CD4-positive, alpha-beta T cell treated with Interleukin-1 beta for 1 hour (primary cell): ENCODE measurements around the gene CAPN14.
"Not testable (repeated sequence)": the region's sequence is repeated elsewhere in the genome, so short reads cannot be mapped to it uniquely, and the experiment has no call there.

ENCODE experiments used
- DNase-seq, 2 donors: peaks; one replicate each; pipeline ENCODE4 v3.0.0-alpha.2; 2020 to 2022

The CAPN14 gene

GRCh38 chr2:31192396-31192795 lies 24.9 kb downstream of the CAPN14 start:
- no peak for DNase-seq

GRCh38 chr2:31191931-31192330 lies 25.4 kb downstream of the CAPN14 start:
- DNase-seq: no peak

- DNase-seq: no peak
Measured at GRCh38 chr2:31190188-31190587, 27.1 kb downstream of the CAPN14 start.

DNA sequence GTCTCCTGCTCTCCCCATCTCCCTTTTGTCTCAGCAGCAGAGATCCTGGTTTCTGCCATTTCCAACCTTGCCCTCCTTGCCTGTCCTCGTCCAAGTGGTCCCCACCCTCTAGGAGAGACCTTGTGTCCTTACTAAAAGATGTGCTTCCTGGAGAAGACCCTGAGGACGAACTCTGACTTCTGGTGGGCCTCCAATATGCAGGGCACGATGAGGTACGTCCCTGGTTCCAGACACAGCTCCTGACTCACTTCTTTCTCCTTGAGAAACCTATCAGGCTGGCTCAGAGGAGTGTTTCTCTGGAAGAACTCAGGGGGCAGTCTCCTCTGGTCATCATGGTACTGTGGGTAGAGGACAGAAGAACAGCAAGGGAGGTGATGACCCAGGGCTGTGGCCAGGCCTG lies 28.2 kb downstream of the CAPN14 start:
- DNase-seq: no peak

- DNase-seq: no peak
Measured at GRCh38 chr2:31188131-31188530, 29.2 kb downstream of the CAPN14 start.

GRCh38 chr2:31187166-31187565 lies 30.1 kb downstream of the CAPN14 start:
- no peak for DNase-seq

GRCh38 chr2:31183973-31184372 lies 33.3 kb downstream of the CAPN14 start:
- DNase-seq: not testable (repeated sequence)

DNA sequence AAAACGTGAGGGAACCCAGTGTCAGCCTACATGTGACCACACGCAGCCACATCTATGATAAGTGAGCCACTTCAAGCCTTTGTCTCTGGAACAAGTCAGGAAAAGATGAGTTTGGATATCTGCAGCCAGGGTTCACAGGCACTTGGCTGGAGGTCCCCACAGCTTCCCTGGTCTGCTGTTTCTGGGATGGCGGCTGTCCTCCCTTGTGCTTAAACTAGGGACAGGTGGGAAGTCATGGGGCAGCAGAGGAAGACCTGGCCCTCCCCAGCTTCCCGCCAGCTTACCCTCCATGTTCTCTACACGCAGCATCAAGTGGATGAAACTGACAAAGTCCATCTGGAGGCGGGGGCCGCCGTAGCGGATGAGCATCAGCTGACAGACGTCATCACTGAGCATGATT lies 40.6 kb downstream of the CAPN14 start:
- no peak for DNase-seq

DNA sequence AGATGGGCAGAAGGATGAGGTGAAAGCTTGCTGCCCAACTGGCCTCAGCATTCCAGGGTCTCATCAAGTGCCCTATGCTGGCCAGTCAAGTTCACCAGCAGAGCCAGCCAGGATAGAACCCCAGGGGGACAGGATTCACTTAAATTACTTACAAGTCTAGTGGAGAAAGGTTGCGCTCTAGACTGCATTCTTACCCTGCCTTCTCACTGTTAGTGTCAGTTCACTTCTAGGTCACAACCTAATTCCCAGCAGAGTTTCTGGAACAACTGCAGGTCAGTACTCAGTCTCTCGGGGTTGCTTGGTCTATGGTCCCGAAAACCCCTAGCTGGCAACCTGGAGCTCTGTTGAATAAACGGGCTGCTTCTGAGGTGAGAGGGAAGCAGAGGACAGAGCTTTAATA lies 46.2 kb downstream of the CAPN14 start:
- DNase-seq: no peak

DNA sequence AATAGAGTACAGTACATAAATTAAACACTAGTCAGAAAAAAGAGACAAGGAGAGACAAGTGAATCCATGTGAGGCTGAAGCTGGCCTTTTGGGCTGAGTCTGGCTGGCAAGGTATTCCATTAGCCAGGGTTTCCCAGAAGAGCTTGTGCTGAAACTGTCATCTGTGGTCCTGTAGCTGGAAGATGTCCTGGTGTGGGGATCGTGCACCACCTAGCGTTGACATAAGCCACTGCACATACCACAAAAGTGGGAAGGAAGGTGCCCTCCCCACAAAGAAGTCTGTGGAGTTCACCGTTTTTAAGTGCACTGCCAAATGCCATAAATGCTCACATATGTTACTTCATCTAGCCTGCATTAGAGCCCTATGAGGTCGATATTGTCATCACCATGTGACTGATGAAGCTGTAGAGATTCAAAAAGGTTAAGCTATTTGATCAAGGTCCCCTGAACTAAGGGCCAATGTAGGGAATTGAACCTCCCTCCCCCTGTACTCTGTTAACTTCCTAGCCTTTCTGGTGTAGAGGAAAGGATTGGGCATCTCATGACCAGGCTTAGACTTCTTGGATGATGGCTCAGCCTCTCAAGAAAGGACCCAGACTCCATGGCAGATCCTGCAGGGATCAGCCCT lies 47.1 kb downstream of the CAPN14 start:
- peak; percentile 47 to 49 for DNase-seq

- no peak for DNase-seq
Measured at GRCh38 chr2:31168291-31168690, 49.0 kb downstream of the CAPN14 start.

DNA sequence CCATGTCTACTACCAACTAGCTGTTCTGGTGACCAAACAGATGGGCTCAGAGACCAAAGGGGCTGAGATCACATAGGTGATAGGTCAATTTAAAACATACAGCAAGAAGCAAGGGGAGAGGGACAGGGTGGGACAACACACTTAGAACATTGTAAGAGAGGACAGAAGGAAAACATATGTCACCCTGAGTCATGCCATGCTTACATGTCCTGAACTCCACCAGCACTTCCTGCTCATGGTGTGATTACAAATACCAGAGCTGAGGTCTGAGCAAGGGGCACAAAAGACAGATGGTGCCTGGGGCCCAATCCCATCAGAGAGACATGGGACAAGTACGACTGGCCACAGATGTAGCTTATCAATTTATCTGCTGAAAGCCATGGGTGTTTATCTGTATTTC lies 50.4 kb downstream of the CAPN14 start:
- no peak for DNase-seq

DNA sequence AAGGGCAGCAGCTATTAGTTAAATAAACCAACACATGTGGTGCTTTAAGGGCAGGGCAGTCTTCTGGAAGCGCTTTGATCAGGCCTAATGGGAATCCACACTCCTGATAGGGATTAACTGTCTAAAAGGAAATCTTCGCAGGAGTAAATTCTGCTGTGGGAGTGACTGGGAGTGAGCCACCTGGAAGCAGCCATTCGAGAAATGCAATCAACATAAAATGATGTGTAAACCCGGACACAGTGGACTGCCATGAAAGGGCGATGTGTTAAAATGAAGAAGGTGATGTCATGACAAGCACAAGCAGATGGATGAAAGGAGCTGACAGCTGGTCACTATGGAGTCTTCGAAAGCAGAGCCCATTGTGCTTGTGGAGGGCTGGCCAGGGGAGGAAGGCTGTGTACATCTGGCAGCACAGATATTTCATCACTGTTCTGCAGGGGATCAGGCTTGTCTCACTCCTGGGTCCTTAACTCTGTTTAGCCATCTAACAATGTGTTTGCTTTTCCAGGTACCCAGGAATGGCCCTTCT lies 54.2 kb downstream of the CAPN14 start:
- DNase-seq: no peak

- no peak for DNase-seq
Measured at GRCh38 chr2:31161637-31162036, 55.7 kb downstream of the CAPN14 start.

- DNase-seq: no peak
Measured at GRCh38 chr2:31151501-31151900, 65.8 kb downstream of the CAPN14 start.

DNA sequence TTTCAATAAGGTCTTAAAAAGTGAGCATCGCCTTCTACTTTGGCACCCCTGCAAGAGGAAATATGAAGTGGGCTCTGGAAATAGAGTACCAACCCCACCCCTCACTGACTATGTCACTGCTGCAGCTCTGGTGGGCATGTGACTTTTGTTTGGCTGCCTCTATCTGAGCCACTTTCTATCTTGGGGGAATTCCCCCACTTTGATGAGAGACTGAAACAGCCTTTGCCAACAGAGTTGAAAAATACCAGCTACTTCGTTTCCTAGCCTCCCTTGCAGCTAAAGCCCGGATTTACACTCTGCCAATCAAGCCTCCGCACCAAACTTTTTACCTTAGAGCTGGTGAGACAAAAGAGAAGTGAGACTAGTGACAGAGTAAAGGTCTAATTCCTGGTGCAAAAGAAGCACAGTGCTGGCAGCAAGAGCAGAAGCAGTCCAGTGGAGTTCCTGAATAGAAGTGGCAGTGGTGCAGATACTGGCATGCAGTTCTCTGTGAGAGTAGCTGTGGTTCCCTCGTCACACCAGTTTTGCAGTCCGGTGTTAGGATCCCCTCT lies 67.1 kb downstream of the CAPN14 start:
- no peak for DNase-seq

- no peak for DNase-seq
Measured at GRCh38 chr2:31148514-31148913, 68.8 kb downstream of the CAPN14 start.

DNA sequence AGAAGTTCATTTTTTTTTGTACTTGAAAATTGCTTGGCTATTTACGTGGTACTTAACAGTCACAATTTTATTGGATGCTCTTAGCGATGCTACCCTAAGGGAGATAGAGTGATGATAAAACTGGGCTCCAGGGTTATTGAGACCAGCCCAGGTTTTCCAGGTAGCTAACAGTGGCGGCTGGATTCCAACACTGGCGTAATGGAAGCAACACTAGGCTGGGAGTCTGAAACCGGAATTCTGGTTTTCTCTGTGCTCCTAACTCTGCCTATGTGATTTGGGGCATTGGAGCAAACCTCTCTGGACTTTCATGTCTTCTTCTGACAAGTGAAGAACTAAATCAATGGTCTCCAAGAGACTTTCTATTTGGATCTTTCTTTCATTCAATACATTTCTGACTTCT lies 69.7 kb downstream of the CAPN14 start:
- no peak for DNase-seq

DNA sequence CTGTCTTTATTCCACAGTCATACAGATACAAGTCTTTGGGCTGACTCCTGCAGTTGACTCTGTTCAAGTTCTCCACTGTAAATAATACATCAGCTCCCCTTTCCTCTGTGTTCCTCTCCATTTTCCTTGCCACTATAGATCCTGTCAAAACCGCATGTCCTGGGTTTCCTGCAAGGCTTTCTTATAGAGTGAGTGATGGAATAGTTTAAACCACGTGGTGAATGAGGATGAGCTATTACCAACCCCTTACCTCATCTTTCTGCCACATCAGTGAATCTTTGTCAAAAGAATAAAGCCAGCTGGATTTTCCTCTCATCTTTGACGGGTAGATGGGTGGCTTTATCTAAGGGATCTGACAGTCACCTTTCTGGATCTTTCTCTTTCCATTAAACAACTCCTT lies 75.2 kb downstream of the CAPN14 start:
- no peak for DNase-seq

DNA sequence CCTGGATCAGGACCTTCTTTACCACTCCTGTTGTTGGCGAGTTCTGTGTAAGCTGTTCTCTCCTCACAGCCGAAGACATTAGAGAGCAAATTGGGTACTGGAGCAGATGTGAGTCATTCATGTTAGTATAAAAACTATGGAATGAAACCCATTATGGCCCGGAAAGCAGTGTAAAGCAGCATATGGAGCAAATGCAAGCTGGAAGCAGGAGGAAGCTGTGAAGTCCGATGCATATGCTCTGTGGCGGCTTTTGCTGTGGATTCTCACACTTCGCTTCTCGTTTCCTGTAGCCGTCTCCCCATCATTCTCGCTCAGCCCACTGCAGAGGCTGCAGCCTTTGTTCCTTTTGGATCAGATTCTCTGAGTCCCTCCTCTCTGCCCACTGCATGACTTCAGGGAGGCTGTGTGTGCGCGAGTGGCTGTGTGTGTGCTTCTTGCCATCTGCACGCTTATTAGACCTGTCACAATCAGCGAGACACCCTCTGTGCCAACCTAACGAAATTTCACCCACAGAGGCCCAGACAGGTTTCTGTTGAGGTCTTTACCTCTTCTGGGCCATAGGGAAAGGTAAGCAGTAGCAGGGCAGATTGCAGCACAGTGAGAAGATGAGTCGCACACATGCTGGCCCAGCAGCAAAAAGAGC lies 75.8 kb downstream of the CAPN14 start:
- no peak for DNase-seq

DNA sequence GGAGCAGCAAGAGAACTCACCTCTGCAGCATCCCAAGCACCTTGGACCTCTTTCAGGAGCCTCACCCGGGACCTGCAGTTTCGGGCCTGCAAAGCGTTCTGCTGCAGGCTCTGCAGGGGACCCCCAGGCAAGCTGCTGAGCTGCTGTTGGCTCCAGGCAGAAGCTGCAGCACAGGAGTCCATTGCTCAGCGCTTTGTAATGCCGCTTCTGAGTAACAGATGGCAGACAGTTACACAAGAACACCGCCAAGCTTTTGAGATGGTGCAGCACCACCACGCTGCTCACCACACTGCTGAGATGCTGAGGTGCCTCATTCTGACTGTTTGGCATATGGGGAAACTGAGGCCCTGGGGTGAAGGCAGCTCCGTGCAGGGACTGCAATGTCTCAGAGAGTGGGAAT lies 77.2 kb downstream of the CAPN14 start:
- no peak for DNase-seq

DNA sequence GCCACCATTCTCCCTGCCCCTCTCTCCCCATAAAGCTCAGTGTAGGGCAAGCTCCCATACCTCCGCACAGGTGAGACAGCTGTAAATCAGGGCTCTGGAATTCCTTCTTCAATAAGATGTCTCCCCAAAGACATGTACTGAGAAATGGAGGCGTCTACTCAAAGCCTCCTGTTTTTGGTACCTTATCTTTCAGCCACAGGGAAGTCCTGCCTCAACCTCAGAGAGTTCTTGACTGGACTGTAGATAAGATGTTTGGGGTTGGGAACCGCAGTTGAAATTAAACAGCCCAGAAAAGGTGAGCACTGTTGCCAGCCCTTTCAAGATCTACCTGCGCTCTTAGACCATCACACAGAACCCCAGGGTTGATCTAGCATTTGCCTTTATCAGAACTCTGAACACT lies 77.6 kb downstream of the CAPN14 start:
- DNase-seq: no peak

DNA sequence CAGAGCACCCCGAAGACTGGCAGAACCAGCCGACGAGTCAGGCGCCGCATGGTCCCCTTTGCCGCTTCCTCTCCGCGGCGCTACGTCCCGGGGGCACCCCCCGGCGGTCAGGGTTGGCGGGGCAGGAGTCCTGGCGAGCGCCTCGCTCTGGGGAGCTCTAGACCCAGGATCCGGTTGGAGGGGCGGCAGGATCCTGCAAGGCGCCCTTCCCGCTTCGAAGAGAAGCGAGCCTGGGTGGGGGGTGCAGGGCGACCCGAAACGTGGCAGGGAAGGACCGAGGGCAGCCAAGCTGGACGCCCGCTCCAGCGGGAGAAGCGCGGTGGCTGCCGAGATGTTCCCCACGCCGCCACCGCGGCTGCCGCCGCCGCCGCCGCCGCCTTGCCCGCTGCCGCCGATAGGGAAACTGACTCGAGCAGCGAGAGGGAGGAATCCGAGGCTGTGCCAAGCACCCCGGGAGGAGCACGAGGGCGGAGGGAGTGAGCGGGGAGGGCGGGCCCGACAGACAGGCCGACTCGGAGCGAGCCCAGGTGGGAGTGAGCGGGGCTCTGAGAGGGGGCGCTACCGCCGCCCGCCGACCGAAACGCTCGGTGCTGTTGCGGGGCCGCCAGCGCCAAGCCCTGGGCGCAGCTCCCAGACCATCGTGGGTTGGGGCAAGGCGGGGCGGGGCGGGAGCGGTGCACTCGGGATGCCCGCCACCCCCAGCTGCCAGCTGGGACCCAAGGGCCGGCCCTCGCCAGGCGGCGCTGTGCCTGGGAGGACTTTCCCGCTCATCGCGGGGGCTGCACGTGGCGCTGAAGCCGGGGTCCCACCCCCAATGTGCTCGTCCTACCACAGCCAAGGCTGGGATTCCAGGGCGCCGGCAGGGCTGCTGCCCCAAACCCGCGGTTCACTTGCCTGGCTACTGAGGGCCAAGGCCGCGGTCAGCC lies 79.0 kb downstream of the CAPN14 start, which contains the start of gene GALNT14:
Gene GALNT14, minus strand, starts transcription at position 404 of the 926 bp plus-strand sequence. Its CDS starts 354 bp downstream, at position 50.
- peak in 1 of 2 donors; percentile 40 for DNase-seq
